NB4 (cell line): ENCODE data around the gene POPDC2.

ENCODE experiments used
- MAX ChIP-seq: IDR thresholded peaks from 2 replicates; pipeline ENCODE4 v1.6.1; 2011; ENCODE audit warnings: low read depth, low read length
- POLR2A ChIP-seq: IDR thresholded peaks from 2 replicates; pipeline ENCODE4 v1.6.1; 2011; ENCODE audit warnings: mild to moderate bottlenecking; ENCODE audit not compliant: insufficient read length; ENCODE audit errors: extremely low read depth
- TF ChIP-seq, protein P1 (sequence below): IDR thresholded peaks from one replicate; pipeline ENCODE4 v1.5.1; 2012; ENCODE audit warnings: low read depth, low read length

GRCh38 chr3:119609301-119609700, 51.1 kb downstream of the POPDC2 start:
- TF ChIP-seq MAX (no peak), POLR2A (no peak)
- TF ChIP-seq, protein P1, sequence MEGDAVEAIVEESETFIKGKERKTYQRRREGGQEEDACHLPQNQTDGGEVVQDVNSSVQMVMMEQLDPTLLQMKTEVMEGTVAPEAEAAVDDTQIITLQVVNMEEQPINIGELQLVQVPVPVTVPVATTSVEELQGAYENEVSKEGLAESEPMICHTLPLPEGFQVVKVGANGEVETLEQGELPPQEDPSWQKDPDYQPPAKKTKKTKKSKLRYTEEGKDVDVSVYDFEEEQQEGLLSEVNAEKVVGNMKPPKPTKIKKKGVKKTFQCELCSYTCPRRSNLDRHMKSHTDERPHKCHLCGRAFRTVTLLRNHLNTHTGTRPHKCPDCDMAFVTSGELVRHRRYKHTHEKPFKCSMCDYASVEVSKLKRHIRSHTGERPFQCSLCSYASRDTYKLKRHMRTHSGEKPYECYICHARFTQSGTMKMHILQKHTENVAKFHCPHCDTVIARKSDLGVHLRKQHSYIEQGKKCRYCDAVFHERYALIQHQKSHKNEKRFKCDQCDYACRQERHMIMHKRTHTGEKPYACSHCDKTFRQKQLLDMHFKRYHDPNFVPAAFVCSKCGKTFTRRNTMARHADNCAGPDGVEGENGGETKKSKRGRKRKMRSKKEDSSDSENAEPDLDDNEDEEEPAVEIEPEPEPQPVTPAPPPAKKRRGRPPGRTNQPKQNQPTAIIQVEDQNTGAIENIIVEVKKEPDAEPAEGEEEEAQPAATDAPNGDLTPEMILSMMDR, result no peak
